A673 (cell line): Measurements from ENCODE around the gene ZNF614. TPM values are rescaled to one million over a fixed set of nuclear protein-coding genes. Genes with fewer than 3 reads are reported as not detected.
"Not testable (repeated sequence)": the region's sequence is repeated elsewhere in the genome, so short reads cannot be mapped to it uniquely, and the experiment has no call there.

Experiments used
- BruUV-seq: library from RNA; stranded (reverse); fragments of 400-500 nt; replicated peaks from 2 replicates; lab custom pipeline; 2021; lab: Mats Ljungman, UMichigan
- CTCF ChIA-PET: fragments of 300-600 bp; sonication (Branson Sonifier 250); formaldehyde crosslinking; loops from one replicate; lab custom pipeline; 2022; ENCODE audit warnings: antibody characterized with exemption; lab: Charles Lee
- POLR2A ChIA-PET: fragments of 300-600 bp; sonication (Branson Sonifier 250); formaldehyde crosslinking; loops from one replicate; lab custom pipeline; 2022; ENCODE audit warnings: antibody characterized with exemption; ENCODE audit not compliant: low non-redundant PET; lab: Charles Lee
- DNase-seq: peaks from one replicate; pipeline ENCODE4 v3.0.0-alpha.2; 2015; ENCODE audit warnings: low spot score
- H3K27ac ChIP-seq: fragments of 200-600 bp; sonication (generic); 2 replicates; pipeline ENCODE4 v1.5.1; 2016; ENCODE audit warnings: mixed run types, low read depth, mild to moderate bottlenecking, mixed read lengths, antibody characterized with exemption, low read length; ENCODE audit not compliant: poor library complexity, severe bottlenecking
- H3K27me3 ChIP-seq: fragments of 200-600 bp; sonication (generic); replicated peaks from 2 replicates; pipeline ENCODE4 v1.6.1; 2017; ENCODE audit warnings: mixed run types, low read depth, mild to moderate bottlenecking, mixed read lengths, antibody characterized with exemption, low read length; ENCODE audit not compliant: insufficient read depth, poor library complexity
- H3K36me3 ChIP-seq: fragments of 200-600 bp; sonication (generic); 2 replicates; pipeline ENCODE4 v1.6.1; 2016; ENCODE audit warnings: mixed run types, mild to moderate bottlenecking, mixed read lengths, antibody characterized with exemption, low read length; ENCODE audit not compliant: insufficient read depth, poor library complexity, severe bottlenecking
- H3K4me1 ChIP-seq: fragments of 200-600 bp; sonication (generic); 2 replicates; pipeline ENCODE4 v1.6.1; 2017; ENCODE audit warnings: mixed run types, mild to moderate bottlenecking, mixed read lengths, antibody characterized with exemption, low read length; ENCODE audit not compliant: insufficient read depth, poor library complexity, severe bottlenecking
- H3K4me3 ChIP-seq: fragments of 200-600 bp; sonication (generic); 2 replicates; pipeline ENCODE4 v1.5.1; 2016; ENCODE audit warnings: low read depth, mixed run types, mild to moderate bottlenecking, mixed read lengths, low read length; ENCODE audit not compliant: poor library complexity, severe bottlenecking
- H3K9me3 ChIP-seq: fragments of 200-600 bp; sonication (generic); 2 replicates; pipeline ENCODE4 v1.6.1; 2016; ENCODE audit warnings: mixed run types, low read depth, mild to moderate bottlenecking, mixed read lengths, antibody characterized with exemption, low read length; ENCODE audit not compliant: poor library complexity, severe bottlenecking
- EZH2 ChIP-seq: fragments of 200-600 bp; sonication (generic); IDR thresholded peaks from 2 replicates; pipeline ENCODE4 v1.6.1; 2017; ENCODE audit warnings: borderline replicate concordance, low read depth, mild to moderate bottlenecking, mixed read lengths, antibody characterized with exemption, low read length; ENCODE audit not compliant: poor library complexity, severe bottlenecking
- intact Hi-C: fragments of 100-400 bp; cut with micrococcal nuclease; formaldehyde crosslinking; loops from one replicate; pipeline ENCODE4 v1.10.0; 2022; ENCODE audit not compliant: unreplicated experiment
- total RNA-seq: library from RNA; stranded (reverse); gene quantifications from 2 replicates; pipeline ENCODE4 v1.2.3, GENCODE V29; 2021
- TF ChIP-seq, protein P1 (sequence below): fragments of 300-800, 200-600 bp; sonication (generic); conservative IDR thresholded peaks from 2 replicates; pipeline ENCODE4 v1.5.1; 2017; ENCODE audit warnings: low read depth, mild to moderate bottlenecking, antibody characterized with exemption, low read length, moderate library complexity, mixed read lengths

The ZNF614 gene
- total RNA-seq, 1 experiment from 2014 or later: 12.5 TPM

DNA sequence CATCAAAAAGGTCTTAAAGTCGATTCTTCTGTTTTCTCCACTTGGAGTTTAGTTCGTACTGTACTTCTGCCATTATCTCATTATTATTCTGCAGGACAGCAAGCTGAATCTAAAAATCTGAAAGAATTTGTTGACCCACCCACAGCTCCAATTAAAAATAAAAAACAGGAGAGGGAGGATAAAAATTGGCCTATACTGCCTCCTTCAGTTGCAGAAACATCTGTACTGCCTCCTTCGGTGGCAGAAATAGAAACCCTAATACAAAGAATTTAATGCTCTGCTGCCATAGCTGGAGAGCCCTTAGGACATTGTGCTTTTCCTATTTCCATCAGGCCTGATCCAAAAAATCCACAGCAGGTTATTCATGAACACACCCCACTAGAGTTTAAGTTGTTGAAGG is 51.3 kb downstream of the ZNF614 start:
- TF ChIP-seq EZH2: no peak
- TF ChIP-seq, protein P1, sequence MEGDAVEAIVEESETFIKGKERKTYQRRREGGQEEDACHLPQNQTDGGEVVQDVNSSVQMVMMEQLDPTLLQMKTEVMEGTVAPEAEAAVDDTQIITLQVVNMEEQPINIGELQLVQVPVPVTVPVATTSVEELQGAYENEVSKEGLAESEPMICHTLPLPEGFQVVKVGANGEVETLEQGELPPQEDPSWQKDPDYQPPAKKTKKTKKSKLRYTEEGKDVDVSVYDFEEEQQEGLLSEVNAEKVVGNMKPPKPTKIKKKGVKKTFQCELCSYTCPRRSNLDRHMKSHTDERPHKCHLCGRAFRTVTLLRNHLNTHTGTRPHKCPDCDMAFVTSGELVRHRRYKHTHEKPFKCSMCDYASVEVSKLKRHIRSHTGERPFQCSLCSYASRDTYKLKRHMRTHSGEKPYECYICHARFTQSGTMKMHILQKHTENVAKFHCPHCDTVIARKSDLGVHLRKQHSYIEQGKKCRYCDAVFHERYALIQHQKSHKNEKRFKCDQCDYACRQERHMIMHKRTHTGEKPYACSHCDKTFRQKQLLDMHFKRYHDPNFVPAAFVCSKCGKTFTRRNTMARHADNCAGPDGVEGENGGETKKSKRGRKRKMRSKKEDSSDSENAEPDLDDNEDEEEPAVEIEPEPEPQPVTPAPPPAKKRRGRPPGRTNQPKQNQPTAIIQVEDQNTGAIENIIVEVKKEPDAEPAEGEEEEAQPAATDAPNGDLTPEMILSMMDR: no peak
- intact Hi-C loops: no loop called here
- peaks cover 21% of the 10 kb centered on the region for H3K36me3 ChIP-seq
- CTCF ChIA-PET: no interaction called here
- peaks cover 62% of the 10 kb centered on the region for H3K9me3 ChIP-seq
- H3K27ac ChIP-seq: no peak overlapping the region
- no peaks in the 10 kb centered on the region for H3K27me3 ChIP-seq
- POLR2A ChIA-PET: no interaction called here
- H3K4me3 ChIP-seq: no peak overlapping the region
- BruUV-seq: no TSS peak
- H3K4me1 ChIP-seq: no peaks in the 10 kb centered on the region
- DNase-seq: no peak

DNA sequence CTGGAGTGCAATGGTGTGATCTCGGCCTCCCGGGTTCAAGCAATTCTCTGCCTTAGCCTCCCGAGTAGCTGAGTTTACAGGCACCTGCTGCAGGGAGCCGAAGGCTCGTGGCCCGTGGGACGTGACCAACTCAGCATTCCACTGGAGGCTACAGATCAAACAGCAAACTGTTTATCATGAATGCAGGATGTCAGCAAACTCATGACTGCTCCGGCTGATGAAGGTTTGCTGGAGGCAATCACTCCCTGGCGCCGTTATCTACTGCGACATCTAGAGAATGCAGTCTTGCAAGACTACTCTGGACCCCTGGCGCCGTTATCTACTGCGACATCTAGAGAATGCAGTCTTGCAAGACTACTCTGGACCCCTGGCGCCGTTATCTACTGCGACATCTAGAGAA is 52.4 kb downstream of the ZNF614 start:
- intact Hi-C loops, H3K27ac ChIP-seq, H3K4me3 ChIP-seq, H3K4me1 ChIP-seq, DNase-seq, BruUV-seq, H3K27me3 ChIP-seq, POLR2A ChIA-PET, CTCF ChIA-PET: not testable (repeated sequence)
- Histone ChIP-seq H3K9me3 (peaks cover 67% of the 10 kb centered on the region), H3K36me3 (peaks cover 21% of the 10 kb centered on the region)

DNA sequence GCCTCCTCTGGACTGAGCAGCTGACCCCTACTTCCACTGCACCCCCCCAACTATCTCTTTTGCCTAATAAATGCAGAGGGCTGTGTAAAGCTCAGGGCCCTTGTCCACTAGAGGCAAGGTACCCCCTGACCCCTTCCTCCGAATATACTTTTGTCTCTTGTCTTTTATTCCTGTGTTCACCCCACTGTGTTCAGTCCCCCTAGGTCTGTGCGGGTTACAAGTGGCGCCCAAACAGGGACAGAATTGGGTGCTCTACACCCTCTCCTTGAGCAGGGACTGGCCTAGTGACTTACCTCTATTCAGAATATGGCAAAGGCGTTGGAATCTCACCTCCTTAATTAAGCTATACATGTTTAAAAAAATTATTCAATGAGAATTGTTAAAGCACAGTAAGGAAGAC is 56.6 kb downstream of the ZNF614 start:
- no peaks in the 10 kb centered on the region for H3K27me3 ChIP-seq
- no peak overlapping the region for H3K27ac ChIP-seq
- H3K9me3 ChIP-seq: peaks cover 60% of the 10 kb centered on the region
- intact Hi-C loops: no loop called here
- H3K4me3 ChIP-seq: no peak overlapping the region
- TF ChIP-seq, protein P1: no peak
- no peak for TF ChIP-seq EZH2
- H3K4me1 ChIP-seq: no peaks in the 10 kb centered on the region
- H3K36me3 ChIP-seq: peaks cover 45% of the 10 kb centered on the region
- BruUV-seq: no TSS peak
- CTCF ChIA-PET: no interaction called here
- no peak for DNase-seq
- POLR2A ChIA-PET: no interaction called here

DNA sequence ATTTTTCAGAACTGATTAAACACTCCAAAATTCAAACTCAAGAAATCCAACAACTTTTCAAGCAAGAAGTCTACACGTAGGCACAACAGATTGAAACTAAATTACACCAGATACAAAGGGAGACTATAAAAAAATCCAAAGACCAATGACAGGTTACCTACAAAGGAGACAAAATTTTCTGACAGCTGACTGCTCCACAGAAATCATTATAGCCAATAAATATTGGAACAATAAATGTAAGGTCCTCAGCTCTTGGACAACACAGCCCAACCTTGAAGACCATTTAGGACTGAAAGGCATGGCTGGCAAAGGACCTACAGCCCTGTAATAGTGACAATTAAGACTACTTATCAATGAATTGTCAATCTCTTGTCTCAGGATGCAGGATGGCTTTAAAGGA is 57.5 kb downstream of the ZNF614 start:
- no peak overlapping the region for H3K4me3 ChIP-seq
- ChIA-PET POLR2A (no interaction called here), CTCF (no interaction called here)
- no peak overlapping the region for H3K27ac ChIP-seq
- H3K9me3 ChIP-seq: peaks cover 68% of the 10 kb centered on the region
- peaks cover 54% of the 10 kb centered on the region for H3K36me3 ChIP-seq
- DNase-seq: no peak
- H3K4me1 ChIP-seq: no peaks in the 10 kb centered on the region
- BruUV-seq: no TSS peak
- TF ChIP-seq, protein P1: no peak
- no peak for TF ChIP-seq EZH2
- H3K27me3 ChIP-seq: no peaks in the 10 kb centered on the region
- intact Hi-C loops: no loop called here
